Stimulated activated CD4-positive, alpha-beta T cell treated with anti-CD3 and anti-CD28 coated beads, Interleukin-12 subunit alpha, Interleukin-12 subunit beta, amount 100 ng/mL, for 4 hours (primary cell): ENCODE results near the gene MCC.

Experiments used
- DNase-seq: peaks from one replicate; pipeline ENCODE4 v3.0.0-alpha.2; 2020

The MCC gene

GRCh38 chr5:113217619-113218184, 270.6 kb downstream of the MCC start:
- DNase-seq: no peak

DNA sequence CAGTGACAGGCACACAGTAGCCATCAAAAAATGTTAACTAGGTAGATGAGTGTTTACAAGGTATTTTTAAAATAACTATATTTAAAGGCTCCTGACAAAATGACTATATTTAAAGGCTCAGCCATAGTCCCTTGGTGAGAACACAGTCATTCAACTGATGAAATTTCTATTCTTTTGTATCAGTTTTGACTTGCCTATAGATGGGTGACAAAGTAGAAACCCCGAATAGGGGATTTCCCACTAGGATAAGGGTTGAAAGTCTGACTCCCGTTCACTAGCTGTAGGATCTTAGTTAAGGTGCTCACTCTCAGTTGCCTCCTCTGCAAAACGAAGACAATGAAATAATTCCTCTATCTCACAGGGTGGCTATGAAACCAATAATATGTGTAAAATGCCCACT, 271.7 kb downstream of the MCC start:
- DNase-seq: no peak

- no peak for DNase-seq
These were observed 272.7 kb downstream of the MCC start for GRCh38 chr5:113215401-113216060.

DNA sequence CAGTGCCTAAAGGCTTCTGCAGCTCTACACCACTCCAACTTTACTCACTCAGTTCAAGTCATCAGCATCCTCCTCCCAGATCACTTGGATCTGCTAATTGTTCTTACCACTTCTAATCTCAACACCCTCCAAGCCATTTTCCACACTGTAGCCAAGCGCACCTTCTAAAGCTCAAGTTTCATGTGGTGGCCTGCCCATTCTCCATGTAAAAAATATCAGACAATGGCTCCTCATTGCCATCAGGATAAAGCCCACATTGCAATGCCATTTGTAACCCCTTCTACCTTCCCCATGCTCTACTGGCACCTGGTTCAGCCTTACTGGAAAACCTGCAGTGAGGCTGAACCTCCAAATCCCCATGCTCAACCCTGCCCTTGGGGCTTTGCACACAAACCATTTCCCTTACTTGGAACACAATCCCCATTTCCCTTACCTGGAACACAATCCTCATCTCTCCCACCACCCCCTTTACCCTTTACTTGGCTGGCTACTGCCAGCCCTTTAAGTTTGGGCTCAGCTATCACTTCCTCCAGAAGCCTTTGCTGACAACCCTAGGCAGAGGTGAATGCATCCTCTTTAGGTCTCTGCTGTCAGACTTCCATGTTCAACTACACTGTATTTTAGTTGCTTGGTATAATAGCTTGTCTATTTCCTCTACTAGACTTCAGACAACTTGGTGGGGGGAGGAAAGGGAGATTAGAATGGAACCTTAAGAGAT, 273.5 kb downstream of the MCC start:
- DNase-seq: no peak

GRCh38 chr5:113213551-113214425, 274.5 kb downstream of the MCC start:
- DNase-seq: no peak

DNA sequence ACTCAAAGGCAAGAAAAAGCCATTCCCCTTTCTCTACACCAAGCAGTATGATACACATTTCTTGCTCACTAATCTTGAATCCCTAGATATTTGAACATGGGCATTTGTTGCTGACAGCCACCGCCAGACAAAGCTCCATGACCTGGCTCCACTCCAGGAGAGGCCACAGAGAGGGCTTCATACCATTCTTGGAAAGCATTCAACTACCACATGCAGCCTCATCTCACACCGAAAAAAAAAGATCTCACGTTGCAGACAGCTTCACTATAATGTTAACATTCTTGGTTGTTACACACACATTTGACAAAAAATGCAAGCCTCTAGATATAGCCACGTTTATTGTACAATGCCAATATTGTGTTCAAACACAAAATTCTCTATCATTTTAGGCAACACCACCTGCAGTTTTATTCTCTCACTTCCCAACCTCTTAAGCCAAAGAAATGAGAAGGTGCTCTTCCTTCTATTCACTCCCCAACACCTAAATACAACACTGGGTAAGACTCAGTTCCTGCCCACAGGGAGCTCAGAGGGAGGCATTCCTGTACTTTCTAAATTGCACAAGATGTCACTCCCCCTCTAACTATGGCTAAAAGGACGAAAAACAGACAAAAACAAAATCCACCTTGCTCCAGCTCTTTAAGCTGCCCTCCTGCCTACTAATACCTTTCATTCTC, 275.9 kb downstream of the MCC start:
- DNase-seq: no peak

- no peak for DNase-seq
These were observed 278.8 kb downstream of the MCC start for GRCh38 chr5:113209498-113209897.

- no peak for DNase-seq
These were observed 282.4 kb downstream of the MCC start for GRCh38 chr5:113205807-113206206.

GRCh38 chr5:113205323-113205722, 282.9 kb downstream of the MCC start:
- DNase-seq: no peak

GRCh38 chr5:113204525-113205161, 283.6 kb downstream of the MCC start:
- no peak for DNase-seq

GRCh38 chr5:113203916-113204315, 284.3 kb downstream of the MCC start:
- DNase-seq: no peak

GRCh38 chr5:113202746-113203716, 285.2 kb downstream of the MCC start:
- DNase-seq: no peak

DNA sequence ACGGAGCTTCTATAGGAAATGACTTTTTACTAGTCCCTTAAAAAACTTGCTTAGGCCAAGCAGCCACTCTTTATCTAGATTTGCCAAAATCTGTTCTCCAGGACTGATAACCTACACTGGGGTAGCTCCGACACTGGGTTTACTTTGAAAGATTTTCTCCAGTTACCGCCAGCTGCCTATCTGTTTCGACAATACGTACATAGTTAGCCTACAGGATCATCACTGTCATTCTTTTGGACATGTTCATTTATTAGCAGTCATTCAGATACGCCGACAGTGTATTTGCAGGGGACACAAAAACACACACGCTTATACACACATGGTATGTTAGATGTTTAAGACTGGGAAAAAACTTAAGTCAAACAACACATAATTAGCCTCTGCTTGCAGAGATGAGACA, 286.0 kb downstream of the MCC start:
- no peak for DNase-seq

- DNase-seq: no peak
These were observed 286.5 kb downstream of the MCC start for GRCh38 chr5:113201715-113202114.

DNA sequence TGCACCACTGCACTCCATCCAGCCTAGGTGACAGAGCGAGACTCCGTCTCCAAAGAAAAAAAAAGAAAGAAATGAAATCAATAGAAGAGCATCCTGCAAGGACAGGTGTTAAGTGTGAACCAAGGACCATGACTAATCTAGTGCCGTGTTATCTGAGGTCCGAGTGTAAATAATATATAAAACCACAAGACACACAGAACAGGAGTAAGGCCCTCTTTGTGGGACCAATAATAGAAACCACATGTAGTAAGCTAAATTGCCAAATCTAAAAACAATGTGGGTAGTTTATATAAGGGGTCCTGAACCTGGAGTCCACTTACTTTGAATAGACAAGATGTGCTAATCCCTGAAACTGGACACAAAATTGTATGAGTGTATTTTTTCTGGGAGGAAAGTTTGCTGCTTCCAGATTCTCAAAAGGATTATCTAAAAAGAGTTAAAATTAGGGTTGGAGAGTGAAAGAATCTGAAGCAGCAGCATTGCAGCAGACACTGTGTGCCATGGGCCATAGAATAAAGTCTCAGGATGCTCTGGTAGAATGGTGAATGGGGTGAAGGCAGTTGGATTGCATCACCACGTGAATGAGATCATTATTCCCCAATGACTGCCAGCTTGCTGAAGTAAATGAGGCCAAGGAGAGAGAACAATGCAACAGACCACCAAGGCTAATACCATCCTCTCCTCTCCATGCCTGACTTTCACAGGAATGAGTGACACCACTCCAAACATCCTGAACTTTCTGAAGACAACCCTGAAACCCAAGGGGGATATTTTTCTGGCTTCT, 288.9 kb downstream of the MCC start:
- no peak for DNase-seq

- no peak for DNase-seq
These were observed 290.6 kb downstream of the MCC start for GRCh38 chr5:113197456-113198200.

DNA sequence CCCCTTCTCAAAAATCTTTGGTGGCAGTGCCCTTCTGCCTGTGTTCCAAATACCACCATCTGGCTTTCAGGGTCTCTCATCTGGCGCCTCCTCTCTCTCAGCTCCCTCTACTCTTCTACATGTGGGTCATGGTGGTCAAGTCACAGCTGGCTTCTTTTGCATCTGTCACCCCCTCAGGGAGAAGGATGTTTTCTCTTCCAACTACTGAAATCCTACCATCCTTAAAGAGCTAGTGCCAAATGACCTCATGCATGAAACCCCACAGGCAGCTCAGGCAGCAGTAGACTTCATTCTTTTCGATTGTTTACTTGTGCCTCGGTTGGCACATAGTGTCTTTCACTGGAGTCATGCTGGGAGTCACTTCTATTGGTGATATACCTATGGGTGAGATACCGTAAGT, 292.5 kb downstream of the MCC start:
- DNase-seq: no peak

DNA sequence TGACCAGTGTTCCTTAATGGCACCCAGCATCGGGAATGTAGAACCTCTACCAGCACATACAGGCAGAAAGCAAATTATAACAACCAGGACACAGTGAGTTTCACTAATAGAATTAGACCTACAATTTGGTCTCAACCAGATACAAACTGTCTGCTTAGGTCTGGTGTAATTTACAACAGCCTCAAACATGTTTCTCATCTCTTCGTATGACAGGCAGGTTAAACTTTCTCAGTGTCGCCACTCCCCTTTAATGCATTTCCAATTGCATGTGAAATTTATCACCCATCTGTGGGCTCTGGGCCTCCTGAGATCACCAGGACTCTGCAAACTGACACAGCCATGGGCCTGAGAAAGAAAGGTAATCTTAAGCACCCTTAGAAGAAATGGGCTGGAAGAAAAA, 293.0 kb downstream of the MCC start:
- DNase-seq: no peak

- DNase-seq: no peak
These were observed 293.7 kb downstream of the MCC start for GRCh38 chr5:113194591-113194990.

- DNase-seq: no peak
These were observed 294.1 kb downstream of the MCC start for GRCh38 chr5:113194125-113194524.
